ENCODE measurements around the gene MRNIP. TPM values are rescaled to one million over a fixed set of nuclear protein-coding genes. Genes with fewer than 3 reads are reported as not detected.

Gene MRNIP
- total and polyA plus RNA-seq, 2 of the 8 experiments (the other 6 are each of a cell fraction or from before 2014, with no cell fraction given) = 29.6 TPM

DNA sequence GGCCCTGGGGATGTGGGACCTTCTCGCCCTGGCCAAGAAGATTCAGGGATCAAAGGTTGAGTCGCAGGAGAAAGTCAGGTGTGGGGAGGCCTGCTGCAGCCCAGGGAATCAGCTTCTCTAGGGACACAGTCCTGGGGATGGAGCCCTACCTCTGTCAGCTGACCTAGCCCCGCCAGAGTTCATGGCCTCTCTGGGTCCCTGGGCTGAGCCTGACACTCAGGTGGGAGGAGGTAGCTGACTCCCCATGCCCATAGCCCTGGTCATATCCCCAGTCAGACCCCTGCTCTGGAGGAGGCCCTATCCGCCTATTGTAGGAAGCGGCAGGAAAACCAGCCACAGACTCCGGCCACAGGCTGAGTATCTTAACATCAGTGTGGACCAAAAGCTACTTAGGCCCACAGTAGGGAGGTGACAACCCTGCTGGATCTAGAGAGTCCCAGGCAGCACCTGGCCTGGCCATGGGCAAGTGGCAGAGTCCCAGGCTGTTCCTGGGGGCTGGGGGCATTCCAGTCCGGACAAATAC lies 15.0 kb upstream of the MRNIP start:
- Histone ChIP-seq H4K5ac (ENCODE audit: insufficient read length, low read depth, low read length) (no peak overlapping the region), H3K23ac (ENCODE audit: insufficient read length) (no peak overlapping the region), H3K27me3 (replicated peaks in 1 of 4; ENCODE audit: control insufficient read depth in 3 of 4, extremely low read depth in 1 of 4, insufficient read depth in 3 of 4, low read length in 3 of 4) (no peaks in the 10 kb centered on the region), H3K79me2 (ENCODE audit: control insufficient read depth in 1 of 2, insufficient read depth in 2 of 2, low read length in 2 of 2) (no peaks in the 10 kb centered on the region), H3K23me2 (ENCODE audit: low read depth, low read length) (0 out of 2 replicates have a peak, but pooled peaks cover 2% of the 10 kb centered on the region), H2BK120ac (replicated peaks; ENCODE audit: low read depth, low read length) (no peak overlapping the region), H3K4ac (replicated peaks; ENCODE audit: insufficient read length, low read depth, low read length) (no peak overlapping the region), H3K9ac (replicated peaks in 1 of 4; ENCODE audit: extremely low read depth in 1 of 4, low read depth in 3 of 4, low read length in 3 of 4) (no peak overlapping the region), H3K4me2 (ENCODE audit: insufficient read depth in 1 of 2, low read depth in 2 of 2, low read length in 2 of 2) (no peak overlapping the region), H2BK5ac (ENCODE audit: low read depth, low read length) (no peak overlapping the region), H3K4me1 (replicated peaks in 1 of 4; ENCODE audit: control insufficient read depth in 3 of 4, insufficient read depth in 4 of 4, low read length in 3 of 4) (no peaks in the 10 kb centered on the region; a peak in 1 of 7 replicates), H3K27ac (ENCODE audit: low read depth, low read length) (no peak overlapping the region; the same call in 1 of the 2 replicates), H3K18ac (ENCODE audit: extremely low read depth, low read length) (no peak overlapping the region), H3K36me3 (ENCODE audit: control insufficient read depth in 2 of 4, insufficient read depth in 4 of 4, low read length in 3 of 4) (peaks cover 3 to 13% (median 6%) of the 10 kb centered on the region in 4 experiments; a peak in 6 of 8 replicates), H4K91ac (replicated peaks; ENCODE audit: insufficient read length, low read length) (no peak overlapping the region), H3K4me3 (ENCODE audit: extremely low read depth in 1 of 4, insufficient read depth in 2 of 4, low read depth in 3 of 4, low read length in 4 of 4) (no peak overlapping the region), H4K8ac (ENCODE audit: extremely low read depth, insufficient read depth, low read length) (no peak overlapping the region; the same call in 1 of the 2 replicates), H3K79me1 (ENCODE audit: low read depth, low read length) (no peaks in the 10 kb centered on the region), H2AK5ac (ENCODE audit: low read depth, low read length) (no peak overlapping the region), H2BK15ac (ENCODE audit: low read length) (no peak overlapping the region), H3K9me3 (ENCODE audit: insufficient read depth in 2 of 2, low read depth in 1 of 2, low read length in 1 of 2) (no peaks in the 10 kb centered on the region), H3K56ac (replicated peaks; ENCODE audit: insufficient read length, low read depth, low read length) (no peak overlapping the region), H4K20me1 (replicated peaks in 1 of 2; ENCODE audit: control insufficient read depth in 1 of 2, insufficient read depth in 2 of 2, low read length in 2 of 2) (peaks cover 4% of the 10 kb centered on the region in 2 experiments), H2BK20ac (ENCODE audit: low read length) (no peak overlapping the region), H3K14ac (ENCODE audit: insufficient read length) (no peak overlapping the region), H2BK12ac (ENCODE audit: low read depth, low read length) (no peak overlapping the region), H2AFZ (ENCODE audit: low read length) (no peak overlapping the region)
- ChIA-PET CTCF (ENCODE audit: partially characterized antibody) (interaction anchor here (1.1 to 6.1 kb wide), 5 partner anchors 10 to 176 kb away, joined by 3 to 24 read pairs (median 4); partner anchors contain the start of gene TBC1D9B), POLR2A (ENCODE audit: partially characterized antibody) (interaction anchor here (0.9 to 1.4 kb wide), 3 partner anchors 10 to 19 kb away, joined by 3 read pairs; partner anchors contain the start of gene MRNIP)
- FAIRE-seq (no peak), DNase-seq (ENCODE audit: low read depth in 1 of 2, low spot score in 2 of 2) (no peak)
- WGBS, 2 experiments (ENCODE audit: extremely low coverage in 1 of 2, insufficient coverage in 1 of 2, insufficient read length in 1 of 2, insufficient replicate concordance in 2 of 2, low coverage in 1 of 2, low lambda C conversion rate in 2 of 2, missing lambda C conversion rate in 1 of 2) = 90% methylated on average over 7 of the region's 7 CpGs; no CpG with 5 or more reads in 1 of the 2 experiments
- TF ChIP-seq CEBPB (IDR thresholded peaks at IDR 0.05; ENCODE audit: low read depth, low read length) (no peak), EP300 (IDR thresholded peaks at IDR 0.05; ENCODE audit: borderline replicate concordance in 1 of 2, low read depth in 2 of 2, low read length in 2 of 2) (no peak), SRF (IDR thresholded peaks at IDR 0.05; ENCODE audit: low read depth, low read length) (no peak), SP4 (IDR thresholded peaks at IDR 0.05; ENCODE audit: low read length) (no peak), SAP30 (IDR thresholded peaks at IDR 0.05; ENCODE audit: insufficient read depth, insufficient replicate concordance, low read length) (no peak), CTBP2 (IDR thresholded peaks at IDR 0.05; ENCODE audit: borderline replicate concordance, insufficient read depth, insufficient read length, low read length) (no peak), HDAC2 (IDR thresholded peaks at IDR 0.05; ENCODE audit: borderline replicate concordance in 1 of 2, low read depth in 2 of 2, low read length in 2 of 2) (no peak), JUN (IDR thresholded peaks at IDR 0.05; ENCODE audit: low read depth, low read length) (no peak), POLR2A (IDR thresholded peaks at IDR 0.05; ENCODE audit: control extremely low read depth in 1 of 2, low read depth in 2 of 2, low read length in 2 of 2) (no peak), NANOG (IDR thresholded peaks at IDR 0.05; ENCODE audit: insufficient read depth, low read depth, low read length, poor library complexity, severe bottlenecking) (no peak), TCF12 (IDR thresholded peaks at IDR 0.05; ENCODE audit: low read depth, low read length) (no peak), BACH1 (IDR thresholded peaks at IDR 0.05; ENCODE audit: low read length) (no peak)
- TF ChIP-seq, protein P1, sequence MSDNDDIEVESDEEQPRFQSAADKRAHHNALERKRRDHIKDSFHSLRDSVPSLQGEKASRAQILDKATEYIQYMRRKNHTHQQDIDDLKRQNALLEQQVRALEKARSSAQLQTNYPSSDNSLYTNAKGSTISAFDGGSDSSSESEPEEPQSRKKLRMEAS (IDR thresholded peaks at IDR 0.05) = no peak

All from H1 (cell line).